Measurements from ENCODE around the gene WWOX.

DNA sequence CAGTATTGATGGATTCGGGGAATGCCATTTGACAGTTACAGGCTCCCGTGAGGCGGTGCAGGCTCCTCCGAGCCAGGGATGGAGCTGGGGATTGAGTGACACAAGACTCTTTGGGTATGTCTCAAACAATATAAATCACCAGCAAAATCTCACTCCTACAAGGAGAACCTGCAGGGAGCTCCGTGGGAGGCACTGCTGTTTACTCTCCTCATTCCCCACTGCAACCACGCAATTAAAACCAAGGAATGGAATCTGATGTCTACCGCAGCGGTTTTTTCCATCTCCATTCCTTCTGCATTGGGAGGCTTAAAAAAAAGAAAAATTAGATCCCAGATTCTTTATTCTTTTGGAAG lies 157.9 kb downstream of the WWOX start:
- TF ChIP-seq, protein P1, sequence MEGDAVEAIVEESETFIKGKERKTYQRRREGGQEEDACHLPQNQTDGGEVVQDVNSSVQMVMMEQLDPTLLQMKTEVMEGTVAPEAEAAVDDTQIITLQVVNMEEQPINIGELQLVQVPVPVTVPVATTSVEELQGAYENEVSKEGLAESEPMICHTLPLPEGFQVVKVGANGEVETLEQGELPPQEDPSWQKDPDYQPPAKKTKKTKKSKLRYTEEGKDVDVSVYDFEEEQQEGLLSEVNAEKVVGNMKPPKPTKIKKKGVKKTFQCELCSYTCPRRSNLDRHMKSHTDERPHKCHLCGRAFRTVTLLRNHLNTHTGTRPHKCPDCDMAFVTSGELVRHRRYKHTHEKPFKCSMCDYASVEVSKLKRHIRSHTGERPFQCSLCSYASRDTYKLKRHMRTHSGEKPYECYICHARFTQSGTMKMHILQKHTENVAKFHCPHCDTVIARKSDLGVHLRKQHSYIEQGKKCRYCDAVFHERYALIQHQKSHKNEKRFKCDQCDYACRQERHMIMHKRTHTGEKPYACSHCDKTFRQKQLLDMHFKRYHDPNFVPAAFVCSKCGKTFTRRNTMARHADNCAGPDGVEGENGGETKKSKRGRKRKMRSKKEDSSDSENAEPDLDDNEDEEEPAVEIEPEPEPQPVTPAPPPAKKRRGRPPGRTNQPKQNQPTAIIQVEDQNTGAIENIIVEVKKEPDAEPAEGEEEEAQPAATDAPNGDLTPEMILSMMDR (IDR thresholded peaks at IDR 0.05): no peak
- no peak for TF ChIP-seq POLR2A (IDR thresholded peaks at IDR 0.05)

Data from thyroid gland (tissue), 4 donors.